Activated T-cell treated with anti-CD3 and anti-CD28 coated beads, Interleukin-2, amount 50 U/mL, for 24 hours (primary cell): ENCODE measurements around the gene UBE2V1.
"Not testable (repeated sequence)": the region's sequence is repeated elsewhere in the genome, so short reads cannot be mapped to it uniquely, and the experiment has no call there.

Source experiments
- DNase-seq: peaks from one replicate; pipeline ENCODE4 v3.0.0-alpha.2; 2020
- H3K27ac Mint-ChIP-seq: 2 replicates; pipeline ENCODE4 v1.8.0; 2020; ENCODE audit warnings: mild to moderate bottlenecking, mixed read lengths
- H3K27me3 Mint-ChIP-seq: 2 replicates; pipeline ENCODE4 v1.8.0; 2020; ENCODE audit warnings: mixed read lengths
- H3K36me3 Mint-ChIP-seq: 2 replicates; pipeline ENCODE4 v1.8.0; 2020; ENCODE audit warnings: low read depth, mixed read lengths
- H3K4me1 Mint-ChIP-seq: 2 replicates; pipeline ENCODE4 v1.8.0; 2020; ENCODE audit warnings: low read depth, mixed read lengths
- H3K4me3 Mint-ChIP-seq: 2 replicates; pipeline ENCODE4 v1.8.0; 2020; ENCODE audit warnings: mild to moderate bottlenecking, moderate library complexity, mixed read lengths
- H3K9me3 Mint-ChIP-seq: 2 replicates; pipeline ENCODE4 v1.8.0; 2020; ENCODE audit warnings: mixed read lengths

Gene UBE2V1

GRCh38 chr20:50113420-50114224 lies 672 bp upstream of the UBE2V1 start:
- Mint-ChIP-seq H3K27ac (peak overlapping the region; percentile 96), H3K27me3 (no peaks in the 10 kb centered on the region), H3K4me1 (peaks cover 69% of the 10 kb centered on the region), H3K36me3 (peaks cover 37% of the 10 kb centered on the region), H3K4me3 (peak overlapping the region; percentile 99), H3K9me3 (no peaks in the 10 kb centered on the region)
- no peak for DNase-seq

- no peaks in the 10 kb centered on the region for H3K9me3 Mint-ChIP-seq
- no peaks in the 10 kb centered on the region for H3K27me3 Mint-ChIP-seq
- no peak for DNase-seq
- peaks cover 85% of the 10 kb centered on the region for H3K4me1 Mint-ChIP-seq
- peaks cover 53% of the 10 kb centered on the region for H3K36me3 Mint-ChIP-seq
- H3K27ac Mint-ChIP-seq = peak overlapping the region; percentile 96
- peak overlapping the region; percentile 99 for H3K4me3 Mint-ChIP-seq
Measured at GRCh38 chr20:50111829-50112495, 988 bp downstream of the UBE2V1 start.

- DNase-seq = peak; percentile 60
- Mint-ChIP-seq H3K4me1 (peaks cover 89% of the 10 kb centered on the region), H3K4me3 (peak overlapping the region; percentile 99), H3K27ac (peak overlapping the region; percentile 96), H3K9me3 (no peaks in the 10 kb centered on the region), H3K36me3 (peaks cover 60% of the 10 kb centered on the region), H3K27me3 (no peaks in the 10 kb centered on the region)
Measured at GRCh38 chr20:50111120-50111828, 1.7 kb downstream of the UBE2V1 start.

- H3K4me3 Mint-ChIP-seq = peak overlapping the region; percentile 99
- no peak for DNase-seq
- H3K27ac Mint-ChIP-seq = peak overlapping the region; percentile 96
- peaks cover 88% of the 10 kb centered on the region for H3K4me1 Mint-ChIP-seq
- H3K9me3 Mint-ChIP-seq = no peaks in the 10 kb centered on the region
- H3K27me3 Mint-ChIP-seq = no peaks in the 10 kb centered on the region
- peaks cover 67% of the 10 kb centered on the region for H3K36me3 Mint-ChIP-seq
Measured at GRCh38 chr20:50110141-50111047, 2.6 kb downstream of the UBE2V1 start.

GRCh38 chr20:50108556-50109235 lies 4.3 kb downstream of the UBE2V1 start:
- no peaks in the 10 kb centered on the region for H3K9me3 Mint-ChIP-seq
- H3K27ac Mint-ChIP-seq = peak overlapping the region; percentile 96
- H3K4me3 Mint-ChIP-seq = peak overlapping the region; percentile 37
- H3K27me3 Mint-ChIP-seq = no peaks in the 10 kb centered on the region
- peaks cover 82% of the 10 kb centered on the region for H3K4me1 Mint-ChIP-seq
- peaks cover 75% of the 10 kb centered on the region for H3K36me3 Mint-ChIP-seq
- DNase-seq = no peak

GRCh38 chr20:50107796-50108331 lies 5.1 kb downstream of the UBE2V1 start:
- Mint-ChIP-seq H3K27me3 (no peaks in the 10 kb centered on the region), H3K36me3 (peaks cover 81% of the 10 kb centered on the region), H3K9me3 (no peaks in the 10 kb centered on the region), H3K4me3 (peak overlapping the region; percentile 18), H3K27ac (peak overlapping the region; percentile 96), H3K4me1 (peaks cover 84% of the 10 kb centered on the region)
- no peak for DNase-seq

GRCh38 chr20:50107086-50107660 lies 5.8 kb downstream of the UBE2V1 start:
- Mint-ChIP-seq H3K36me3 (peaks cover 84% of the 10 kb centered on the region), H3K4me3 (no peak overlapping the region)

GRCh38 chr20:50106669-50107068 lies 6.3 kb downstream of the UBE2V1 start:
- H3K4me1 Mint-ChIP-seq = peaks cover 87% of the 10 kb centered on the region
- H3K9me3 Mint-ChIP-seq, DNase-seq, H3K27me3 Mint-ChIP-seq, H3K4me3 Mint-ChIP-seq: not testable (repeated sequence)
- peaks cover 84% of the 10 kb centered on the region for H3K36me3 Mint-ChIP-seq
- H3K27ac Mint-ChIP-seq = peak overlapping the region; percentile 96

More at GRCh38 chr20:50107086-50107660, 5.8 kb downstream of the UBE2V1 start:
- Mint-ChIP-seq H3K27ac (peak overlapping the region; percentile 96), H3K27me3 (no peaks in the 10 kb centered on the region), H3K9me3 (no peaks in the 10 kb centered on the region), H3K4me1 (peaks cover 87% of the 10 kb centered on the region)
- no peak for DNase-seq

GRCh38 chr20:50103464-50104107 lies 9.4 kb downstream of the UBE2V1 start:
- not testable (repeated sequence) for H3K27me3 Mint-ChIP-seq, DNase-seq, H3K4me3 Mint-ChIP-seq, H3K9me3 Mint-ChIP-seq
- H3K4me1 Mint-ChIP-seq = peaks cover 76% of the 10 kb centered on the region
- peaks cover 74% of the 10 kb centered on the region for H3K36me3 Mint-ChIP-seq
- H3K27ac Mint-ChIP-seq = peak overlapping the region; percentile 83

- not testable (repeated sequence) for H3K9me3 Mint-ChIP-seq, DNase-seq, H3K27me3 Mint-ChIP-seq, H3K4me3 Mint-ChIP-seq
- Mint-ChIP-seq H3K4me1 (peaks cover 75% of the 10 kb centered on the region), H3K36me3 (peaks cover 72% of the 10 kb centered on the region), H3K27ac (peak overlapping the region; percentile 83)
Measured at GRCh38 chr20:50102551-50102950, 10.4 kb downstream of the UBE2V1 start.

- H3K4me1 Mint-ChIP-seq = peaks cover 70% of the 10 kb centered on the region
Measured at GRCh38 chr20:50101887-50102286, 11.1 kb downstream of the UBE2V1 start.

GRCh38 chr20:50101281-50101680 lies 11.7 kb downstream of the UBE2V1 start:
- no peak for DNase-seq
- Mint-ChIP-seq H3K27me3 (no peaks in the 10 kb centered on the region), H3K4me1 (peaks cover 68% of the 10 kb centered on the region), H3K36me3 (peaks cover 70% of the 10 kb centered on the region), H3K9me3 (no peaks in the 10 kb centered on the region), H3K27ac (peak overlapping the region; percentile 83), H3K4me3 (no peak overlapping the region)

More at GRCh38 chr20:50101887-50102286, 11.1 kb downstream of the UBE2V1 start:
- H3K36me3 Mint-ChIP-seq = peaks cover 70% of the 10 kb centered on the region
- H3K27me3 Mint-ChIP-seq = no peaks in the 10 kb centered on the region
- H3K4me3 Mint-ChIP-seq = no peak overlapping the region
- no peak for DNase-seq
- no peaks in the 10 kb centered on the region for H3K9me3 Mint-ChIP-seq
- peak overlapping the region; percentile 83 for H3K27ac Mint-ChIP-seq
